Non-pigmented ciliary epithelial cell (primary cell): ENCODE results near the gene ZNF789.
A peak's percentile ranks its signal among the peaks of the same experiment; 100 is the strongest.

Experiments
- DNase-seq: peaks from one replicate; pipeline ENCODE4 v3.0.0-alpha.2; 2010; ENCODE audit warnings: low read depth

Gene ZNF789

DNA sequence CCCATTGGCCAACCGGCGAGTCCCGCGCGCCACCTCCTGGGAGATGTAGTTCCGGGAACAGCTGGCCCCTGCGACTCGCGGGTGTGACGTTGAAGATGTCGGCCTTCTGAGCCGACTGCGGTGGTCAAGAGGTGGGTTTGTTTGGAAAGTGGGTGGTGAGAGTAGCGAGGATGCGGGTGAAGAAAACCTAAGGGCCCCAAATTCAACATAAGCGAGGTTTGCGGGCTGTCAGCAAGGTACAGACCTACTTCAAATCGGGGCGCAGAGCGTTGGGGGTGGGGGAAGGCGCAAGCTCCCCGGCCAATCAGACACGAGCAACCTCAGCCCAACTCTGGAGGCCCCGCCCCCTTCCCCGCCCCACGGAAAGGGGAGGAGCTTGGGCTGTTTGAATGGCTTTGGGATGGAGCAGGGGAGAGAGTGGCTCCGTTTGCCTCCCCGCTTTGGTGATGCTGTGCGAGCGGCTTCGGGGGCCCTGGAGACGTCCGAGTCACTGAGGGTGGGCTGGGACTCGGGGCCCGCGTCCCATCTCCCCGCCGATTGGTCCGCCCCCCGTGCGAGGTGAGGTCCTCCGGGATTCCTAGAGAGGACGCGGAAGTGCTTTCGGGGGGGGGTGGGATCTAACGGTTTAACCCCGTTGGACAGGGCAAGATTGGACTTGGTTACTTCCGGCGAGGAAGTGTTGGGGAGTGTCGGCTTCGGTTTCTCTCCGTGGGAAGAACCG lies 32.1 kb downstream of the ZNF789 start, which contains the start of gene ZKSCAN5:
Gene ZKSCAN5 (plus strand): TSS at position 60 of the 721 bp plus-strand sequence. CDS start 1,383 bp downstream, outside the sequence.
- peak; percentile 86 for DNase-seq

DNA sequence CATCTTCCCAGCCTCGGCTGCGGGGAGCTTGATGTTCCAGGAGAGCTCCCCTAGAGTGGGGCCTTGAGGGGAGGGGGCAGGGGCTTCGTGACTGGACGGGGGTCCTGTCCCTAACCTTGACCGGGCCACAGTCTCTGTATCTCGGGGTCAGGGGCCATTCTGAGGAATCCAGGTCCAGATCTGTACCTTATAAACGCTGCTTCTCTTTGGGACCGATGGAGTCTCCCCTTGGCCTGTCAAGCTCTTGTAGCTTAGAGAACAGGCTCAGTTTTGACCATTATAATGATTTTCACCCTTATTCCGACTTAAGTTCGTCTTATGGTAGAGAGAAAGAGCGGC lies 32.6 kb downstream of the ZNF789 start:
- no peak for DNase-seq

DNA sequence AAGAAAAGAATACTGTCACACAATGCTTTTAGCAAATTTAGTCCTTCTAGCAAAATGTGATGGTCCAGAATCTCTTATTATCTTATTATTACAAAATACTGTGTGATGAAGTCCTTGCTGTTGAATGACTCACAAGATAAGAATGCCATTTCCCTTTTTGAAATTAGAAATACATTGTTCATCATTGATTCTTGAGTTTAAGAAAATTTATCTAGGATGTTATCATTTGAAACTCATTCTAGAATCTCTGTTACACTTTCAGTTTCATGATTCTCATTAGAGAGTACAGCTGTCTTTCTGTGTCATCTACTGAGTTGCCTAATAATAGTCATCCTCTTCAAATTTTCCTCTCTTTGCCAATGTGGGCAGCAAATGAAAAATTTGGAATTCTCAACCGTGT lies 41.4 kb downstream of the ZNF789 start:
- no peak for DNase-seq

DNA sequence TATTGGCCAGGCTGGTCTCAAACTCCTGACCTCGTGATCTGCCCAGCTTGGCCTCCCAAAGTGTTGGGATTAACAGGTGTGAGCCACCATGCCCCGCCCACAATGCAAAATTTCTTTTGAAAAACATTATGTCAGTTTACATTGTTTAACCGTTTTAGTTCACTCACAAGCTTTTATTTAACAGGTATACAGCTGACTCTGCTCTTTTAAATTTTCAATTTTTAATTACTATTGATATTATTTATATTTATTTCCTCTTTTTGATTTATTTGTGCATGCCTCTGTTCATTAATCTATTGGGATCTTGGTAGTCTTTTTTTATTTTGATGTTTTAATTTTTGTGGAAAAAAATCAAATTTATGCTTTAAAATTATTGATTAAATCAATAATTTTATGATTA lies 48.7 kb downstream of the ZNF789 start:
- DNase-seq: no peak

DNA sequence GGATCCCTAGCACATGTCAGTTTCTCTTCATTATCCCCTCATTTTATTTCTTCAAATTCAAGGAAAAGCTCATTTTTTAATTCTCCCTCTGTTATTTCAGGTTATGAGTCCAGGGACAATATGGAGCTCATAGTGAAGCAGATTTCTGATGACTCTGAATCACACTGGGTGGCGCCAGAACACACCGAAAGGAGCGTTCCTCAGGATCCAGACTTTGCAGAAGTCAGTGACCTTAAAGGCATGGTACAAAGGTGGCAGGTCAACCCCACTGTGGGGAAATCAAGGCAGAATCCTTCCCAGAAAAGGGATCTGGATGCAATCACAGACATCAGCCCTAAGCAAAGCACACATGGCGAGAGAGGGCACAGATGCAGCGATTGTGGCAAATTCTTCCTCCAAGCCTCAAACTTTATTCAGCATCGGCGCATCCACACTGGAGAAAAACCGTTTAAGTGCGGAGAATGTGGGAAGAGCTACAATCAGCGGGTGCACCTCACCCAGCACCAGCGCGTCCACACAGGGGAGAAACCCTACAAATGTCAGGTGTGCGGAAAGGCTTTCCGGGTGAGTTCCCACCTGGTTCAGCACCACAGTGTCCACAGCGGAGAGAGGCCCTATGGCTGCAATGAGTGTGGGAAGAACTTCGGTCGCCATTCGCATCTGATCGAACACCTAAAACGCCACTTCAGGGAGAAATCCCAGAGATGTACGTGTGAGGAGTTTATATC lies 53.2 kb downstream of the ZNF789 start:
- DNase-seq: no peak

DNA sequence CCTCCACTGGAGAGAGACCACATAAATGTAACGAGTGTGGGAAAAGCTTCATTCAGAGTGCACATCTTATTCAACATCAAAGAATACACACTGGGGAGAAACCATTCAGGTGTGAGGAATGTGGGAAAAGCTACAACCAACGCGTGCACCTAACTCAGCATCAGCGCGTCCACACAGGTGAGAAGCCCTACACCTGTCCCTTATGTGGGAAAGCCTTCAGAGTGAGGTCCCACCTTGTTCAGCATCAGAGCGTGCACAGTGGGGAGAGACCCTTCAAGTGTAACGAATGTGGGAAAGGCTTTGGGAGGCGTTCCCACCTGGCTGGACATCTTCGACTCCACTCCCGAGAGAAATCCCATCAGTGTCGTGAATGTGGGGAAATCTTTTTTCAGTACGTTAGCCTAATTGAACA lies 58.7 kb downstream of the ZNF789 start:
- no peak for DNase-seq

DNA sequence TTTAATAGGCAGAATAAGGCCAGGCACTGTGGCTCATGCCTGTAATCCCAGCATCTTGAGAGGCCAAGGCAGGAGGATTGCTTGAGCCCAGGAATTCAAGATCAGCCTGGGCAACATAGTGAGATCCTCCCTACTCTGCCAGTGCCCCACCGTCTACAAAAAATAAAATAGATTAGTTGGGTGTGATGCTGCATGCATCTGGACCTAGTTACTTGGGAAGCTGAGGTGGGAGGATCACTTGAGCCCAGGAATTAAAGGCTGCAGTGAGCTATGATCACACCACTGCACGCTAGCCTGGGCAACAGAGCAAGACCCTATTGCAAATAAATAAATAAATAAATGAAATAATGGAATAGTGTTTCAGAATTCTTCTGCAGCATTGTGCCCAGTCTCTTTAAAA lies 63.0 kb downstream of the ZNF789 start:
- DNase-seq: no peak
